GM12878 (cell line): Measurements from ENCODE around the gene ANKRD11. TPM values are rescaled to one million over a fixed set of nuclear protein-coding genes. Genes with fewer than 3 reads are reported as not detected.

Experiments used
- ASH2L ChIP-seq: fragments of 300-600, 200-600 bp; sonication (generic); IDR thresholded peaks from 2 replicates; pipeline ENCODE4 v1.6.1; 2017; ENCODE audit warnings: low read depth, mild to moderate bottlenecking, borderline replicate concordance
- ATF7 ChIP-seq: fragments of 450-650 bp; IDR thresholded peaks from 2 replicates; pipeline ENCODE4 v1.6.1; 2016; ENCODE audit warnings: low read depth, mild to moderate bottlenecking
- BRCA1 ChIP-seq: IDR thresholded peaks from 2 replicates; pipeline ENCODE4 v1.6.1; 2011; ENCODE audit warnings: low read depth, low read length, improper control_type of control experiment
- CBX5 ChIP-seq: sonication (generic); IDR thresholded peaks from 2 replicates; pipeline ENCODE4 v1.6.1; 2016; ENCODE audit warnings: low read depth, moderate library complexity, mild to moderate bottlenecking, inconsistent platforms
- CTCF ChIP-seq, 3 experiments: IDR thresholded peaks in 2 of 3; conservative IDR thresholded peaks in 1 of 3; 2 replicates each; pipeline ENCODE4 v1.5.1; 2011; ENCODE audit warnings: low read depth in 3 of 3, low read length in 3 of 3, mild to moderate bottlenecking in 3 of 3, control low read depth in 2 of 3, moderate library complexity in 2 of 3, inconsistent platforms in 1 of 3, mixed read lengths in 1 of 3; ENCODE audit not compliant: control insufficient read depth in 2 of 3, insufficient read depth in 1 of 3; ENCODE audit errors: extremely low read depth in 1 of 3
- EP300 ChIP-seq, 2 experiments: fragments of 150-350 bp in 1 of 2; IDR thresholded peaks; 2 replicates each; pipeline ENCODE4 v1.6.1; 2011 to 2012; ENCODE audit warnings: low read depth in 2 of 2, low read length in 2 of 2, borderline replicate concordance in 1 of 2, improper control_type of control experiment in 1 of 2, inconsistent platforms in 1 of 2; ENCODE audit not compliant: control insufficient read depth in 1 of 2
- ESRRA ChIP-seq: IDR thresholded peaks from 2 replicates; pipeline ENCODE4 v1.6.1; 2012; ENCODE audit warnings: mild to moderate bottlenecking, low read length, improper control_type of control experiment
- HCFC1 ChIP-seq: fragments of 150-350 bp; IDR thresholded peaks from 2 replicates; pipeline ENCODE4 v1.6.1; 2014; ENCODE audit warnings: low read length
- HDGF ChIP-seq: fragments of 450-650 bp; IDR thresholded peaks from 2 replicates; pipeline ENCODE4 v1.6.1; 2016; ENCODE audit warnings: antibody characterized with exemption
- IKZF1 ChIP-seq: fragments of 450-650 bp; conservative IDR thresholded peaks from 2 replicates; pipeline ENCODE4 v1.6.1; 2017; ENCODE audit warnings: antibody characterized with exemption, mild to moderate bottlenecking
- JUND ChIP-seq: IDR thresholded peaks from 2 replicates; pipeline ENCODE4 v1.6.1; 2012; ENCODE audit warnings: low read depth, mild to moderate bottlenecking, low read length, improper control_type of control experiment, moderate library complexity
- MXI1 ChIP-seq: fragments of 150-350 bp; IDR thresholded peaks from 2 replicates; pipeline ENCODE4 v1.6.1; 2011; ENCODE audit warnings: low read depth, mild to moderate bottlenecking, inconsistent platforms, low read length, improper control_type of control experiment
- MYC ChIP-seq: IDR thresholded peaks from 2 replicates; pipeline ENCODE4 v1.6.1; 2011; ENCODE audit warnings: mild to moderate bottlenecking, low read length, moderate library complexity, inconsistent platforms; ENCODE audit not compliant: insufficient read depth, insufficient replicate concordance, insufficient read length, severe bottlenecking
- NFIC ChIP-seq: IDR thresholded peaks from 2 replicates; pipeline ENCODE4 v1.6.1; 2012; ENCODE audit warnings: low read depth, mild to moderate bottlenecking, inconsistent platforms, low read length, moderate library complexity
- PKNOX1 ChIP-seq: fragments of 450-650 bp; IDR thresholded peaks from 2 replicates; pipeline ENCODE4 v1.6.1; 2016; ENCODE audit warnings: mild to moderate bottlenecking
- POU2F2 ChIP-seq: IDR thresholded peaks from 3 replicates; pipeline ENCODE4 v1.6.1; 2011; ENCODE audit warnings: low read depth, mild to moderate bottlenecking, low read length, borderline replicate concordance
- REST ChIP-seq: IDR thresholded peaks from 2 replicates; pipeline ENCODE4 v1.6.1; 2012; ENCODE audit warnings: mild to moderate bottlenecking, low read depth, low read length
- SMAD5 ChIP-seq: IDR thresholded peaks from 2 replicates; pipeline ENCODE4 v1.6.1; 2016; ENCODE audit warnings: antibody characterized with exemption, low read depth
- USF1 ChIP-seq: IDR thresholded peaks from 2 replicates; pipeline ENCODE4 v1.6.1; 2011; ENCODE audit warnings: borderline replicate concordance, low read depth, mild to moderate bottlenecking, moderate library complexity, mixed read lengths, low read length; ENCODE audit not compliant: insufficient read depth; ENCODE audit errors: extremely low read length
- YBX1 ChIP-seq: fragments of 450-650 bp; IDR thresholded peaks from 2 replicates; pipeline ENCODE4 v1.6.1; 2016; ENCODE audit warnings: antibody characterized with exemption
- polyA plus RNA-seq, 11 experiments: library from polyadenylated mRNA; depleted of rRNA in 4 of 11; unstranded in 6 of 11; stranded (reverse) in 5 of 11; fragments of >200 nt; fragmentation: Nextera tagmentation in 4 of 11; fragmentation: Illumina TruSeq in 1 of 11; extraction: Ambion mirVana in 4 of 11; extraction: Trizol in 1 of 11; gene quantifications; 1 replicate in 1 of 11; 2 replicates in 10 of 11; pipeline versions ENCODE4 v1.2.1 to v1.2.3, GENCODE V29; 2011 to 2016; ENCODE audit warnings: inconsistent platforms in 2 of 11, missing spikeins in 2 of 11, low read depth in 1 of 11
- total RNA-seq, 4 experiments: library from RNA; depleted of rRNA in 3 of 4; stranded (reverse); fragments of >200 nt in 3 of 4; fragmentation: Illumina TruSeq in 1 of 4; extraction: Trizol in 1 of 4; gene quantifications; 2 replicates each; pipeline versions ENCODE4 v1.2.1 to v1.2.3, GENCODE V29; 2013 to 2021

ANKRD11 gene
- total and polyA plus RNA-seq, 10 of the 15 experiments (the other 5 are each of a cell fraction or from before 2014, with no cell fraction given): 5.1 to 103 (median 27.4) TPM

GRCh38 chr16:89489040-89489897, 1.1 kb downstream of the ANKRD11 start (continued):
- TF ChIP-seq PKNOX1: peak; percentile 68
- TF ChIP-seq ATF7: peak; percentile 87
- TF ChIP-seq ASH2L: no peak
- TF ChIP-seq BRCA1: no peak
- peak; percentile 54; the same call in 2 of the 3 replicates for TF ChIP-seq POU2F2
- no peak for TF ChIP-seq USF1
- no peak for TF ChIP-seq JUND
- TF ChIP-seq HDGF: peak; percentile 71; the same call in 1 of the 2 replicates
- 0 out of 2 replicates have a peak, but pooled peaks have one; percentile 28 for TF ChIP-seq HCFC1
- no peak for TF ChIP-seq MYC
- no peak for TF ChIP-seq YBX1
- TF ChIP-seq CBX5: peak; percentile 64; the same call in 1 of the 2 replicates
- TF ChIP-seq SMAD5: no peak
- no peak for TF ChIP-seq REST
- TF ChIP-seq IKZF1: peak; percentile 43; the same call in 1 of the 2 replicates
- TF ChIP-seq MXI1: peak; percentile 75
- no peak for TF ChIP-seq NFIC
- TF ChIP-seq EP300 (IDR thresholded peaks at IDR 0.05; ENCODE audit: borderline replicate concordance in 1 of 2, control insufficient read depth in 1 of 2, low read depth in 2 of 2, low read length in 2 of 2): peak; percentile 4 to 66; a peak in 2 of 4 replicates
- TF ChIP-seq CTCF (IDR thresholded peaks at IDR 0.05 in 2 of 3, conservative IDR thresholded peaks at IDR 0.05 in 1 of 3; ENCODE audit: control insufficient read depth in 2 of 3, extremely low read depth in 1 of 3, insufficient read depth in 1 of 3, low read depth in 3 of 3, low read length in 3 of 3): peak in 1 of 3 experiments; percentile 9; a peak in 1 of 6 replicates
- TF ChIP-seq ESRRA: no peak
